Large intestine (tissue), 3 donors: ENCODE data around the gene CLRN2. TPM values are rescaled to one million over a fixed set of nuclear protein-coding genes. Genes with fewer than 3 reads are reported as not detected.

ENCODE experiments used
- DNase-seq, 2 donors: peaks; one replicate each; pipeline versions ENCODE4 v3.0.0 to v3.0.0-alpha.2; 2013
- H3K27ac ChIP-seq: one replicate; pipeline ENCODE4 v1.5.1; 2013; ENCODE audit warnings: low read length
- H3K27me3 ChIP-seq: 2 replicates; pipeline ENCODE4 v1.6.1; 2013; ENCODE audit warnings: low read length; ENCODE audit not compliant: control insufficient read depth, insufficient read depth
- H3K36me3 ChIP-seq: 2 replicates; pipeline ENCODE4 v1.6.1; 2013; ENCODE audit warnings: low read length; ENCODE audit not compliant: control insufficient read depth, insufficient read depth
- H3K4me1 ChIP-seq: one replicate; pipeline ENCODE4 v1.6.1; 2013; ENCODE audit warnings: low read length; ENCODE audit not compliant: control insufficient read depth, insufficient read depth
- H3K4me3 ChIP-seq: one replicate; pipeline ENCODE4 v1.5.1; 2013; ENCODE audit warnings: low read length
- H3K9me3 ChIP-seq: one replicate; pipeline ENCODE4 v1.6.1; 2013; ENCODE audit warnings: mild to moderate bottlenecking, low read depth, low read length, moderate library complexity; ENCODE audit not compliant: control insufficient read depth
- WGBS: methylation state at CpG from one replicate; pipeline ENCODE4 v1.1.5; 2013; ENCODE audit warnings: low lambda C conversion rate; ENCODE audit not compliant: insufficient coverage; 5-methylcytosine and 5-hydroxymethylcytosine counted together
- polyA plus RNA-seq: library from polyadenylated mRNA; unstranded; fragments of 120-200 nt; gene quantifications from one replicate; pipeline ENCODE4 v1.2.1, GENCODE V29; 2013

The CLRN2 gene
- polyA plus RNA-seq, 1 donor: not detected

GRCh38 chr4:17544831-17545234 is 29.9 kb downstream of the CLRN2 start:
- DNase-seq: peak in 1 of 2 donors; percentile 17
- H3K27me3 ChIP-seq: no peaks in the 10 kb centered on the region
- no peak overlapping the region for H3K4me3 ChIP-seq
- H3K4me1 ChIP-seq: no peaks in the 10 kb centered on the region
- no peaks in the 10 kb centered on the region for H3K36me3 ChIP-seq
- H3K27ac ChIP-seq: no peak overlapping the region
- WGBS: no CpG with 5 or more reads among the region's 3 CpGs
- no peaks in the 10 kb centered on the region for H3K9me3 ChIP-seq

GRCh38 chr4:17545374-17546140 is 30.6 kb downstream of the CLRN2 start:
- H3K36me3 ChIP-seq: no peaks in the 10 kb centered on the region
- no peaks in the 10 kb centered on the region for H3K27me3 ChIP-seq
- WGBS: 100% methylated on average over 1 of the region's 11 CpGs
- H3K9me3 ChIP-seq: no peaks in the 10 kb centered on the region
- no peak for DNase-seq
- no peak overlapping the region for H3K27ac ChIP-seq
- no peak overlapping the region for H3K4me3 ChIP-seq
- no peaks in the 10 kb centered on the region for H3K4me1 ChIP-seq

GRCh38 chr4:17546222-17546621 is 31.3 kb downstream of the CLRN2 start:
- H3K4me3 ChIP-seq: no peak overlapping the region
- no peaks in the 10 kb centered on the region for H3K9me3 ChIP-seq
- 100% methylated on average over 1 of the region's 10 CpGs for WGBS
- no peaks in the 10 kb centered on the region for H3K4me1 ChIP-seq
- H3K27me3 ChIP-seq: no peaks in the 10 kb centered on the region
- H3K27ac ChIP-seq: no peak overlapping the region
- DNase-seq: no peak
- no peaks in the 10 kb centered on the region for H3K36me3 ChIP-seq

- no peaks in the 10 kb centered on the region for H3K36me3 ChIP-seq
- DNase-seq: no peak
- WGBS: no CpG with 5 or more reads among the region's 12 CpGs
- no peak overlapping the region for H3K4me3 ChIP-seq
- H3K27me3 ChIP-seq: peaks cover 3% of the 10 kb centered on the region
- H3K27ac ChIP-seq: no peak overlapping the region
- H3K9me3 ChIP-seq: no peaks in the 10 kb centered on the region
- no peaks in the 10 kb centered on the region for H3K4me1 ChIP-seq
Measured at GRCh38 chr4:17546678-17547077, 31.7 kb downstream of the CLRN2 start.

GRCh38 chr4:17550549-17550948 is 35.6 kb downstream of the CLRN2 start:
- WGBS: 80% methylated on average over 1 of the region's 3 CpGs
- H3K27me3 ChIP-seq: peaks cover 6% of the 10 kb centered on the region
- H3K9me3 ChIP-seq: no peaks in the 10 kb centered on the region
- no peaks in the 10 kb centered on the region for H3K4me1 ChIP-seq
- no peak for DNase-seq
- no peak overlapping the region for H3K4me3 ChIP-seq
- H3K36me3 ChIP-seq: no peaks in the 10 kb centered on the region
- H3K27ac ChIP-seq: no peak overlapping the region

GRCh38 chr4:17552427-17552826 is 37.5 kb downstream of the CLRN2 start:
- Histone ChIP-seq H3K36me3 (no peaks in the 10 kb centered on the region), H3K4me1 (no peaks in the 10 kb centered on the region), H3K27ac (no peak overlapping the region), H3K27me3 (peaks cover 6% of the 10 kb centered on the region), H3K9me3 (no peaks in the 10 kb centered on the region), H3K4me3 (no peak overlapping the region)
- WGBS: 73% methylated on average over 3 of the region's 5 CpGs
- no peak for DNase-seq

GRCh38 chr4:17554568-17554967 is 39.6 kb downstream of the CLRN2 start:
- no peak for DNase-seq
- no peak overlapping the region for H3K4me3 ChIP-seq
- H3K9me3 ChIP-seq: no peaks in the 10 kb centered on the region
- H3K27ac ChIP-seq: no peak overlapping the region
- WGBS: 100% methylated on average over 2 of the region's 4 CpGs
- no peaks in the 10 kb centered on the region for H3K36me3 ChIP-seq
- H3K4me1 ChIP-seq: peaks cover 5% of the 10 kb centered on the region
- H3K27me3 ChIP-seq: peaks cover 6% of the 10 kb centered on the region

GRCh38 chr4:17556498-17556897 is 41.5 kb downstream of the CLRN2 start:
- DNase-seq: no peak
- Histone ChIP-seq H3K4me1 (peaks cover 5% of the 10 kb centered on the region), H3K27ac (no peak overlapping the region), H3K36me3 (no peaks in the 10 kb centered on the region), H3K27me3 (peaks cover 5% of the 10 kb centered on the region), H3K9me3 (no peaks in the 10 kb centered on the region), H3K4me3 (no peak overlapping the region)

- no peak overlapping the region for H3K4me3 ChIP-seq
- no peak for DNase-seq
- H3K4me1 ChIP-seq: peaks cover 5% of the 10 kb centered on the region
- H3K9me3 ChIP-seq: no peaks in the 10 kb centered on the region
- no peak overlapping the region for H3K27ac ChIP-seq
- H3K27me3 ChIP-seq: peaks cover 3% of the 10 kb centered on the region
- H3K36me3 ChIP-seq: no peaks in the 10 kb centered on the region
- 86% methylated on average over 1 of the region's 5 CpGs for WGBS
Measured at GRCh38 chr4:17557880-17558279, 42.9 kb downstream of the CLRN2 start.

- Histone ChIP-seq H3K27me3 (peaks cover 3% of the 10 kb centered on the region), H3K4me1 (peaks cover 5% of the 10 kb centered on the region), H3K27ac (peak overlapping the region; percentile 41), H3K36me3 (no peaks in the 10 kb centered on the region), H3K4me3 (no peak overlapping the region), H3K9me3 (no peaks in the 10 kb centered on the region)
- WGBS: no CpG with 5 or more reads among the region's 4 CpGs
- peak; percentile 37 to 77 for DNase-seq
Measured at GRCh38 chr4:17558941-17559708, 44.2 kb downstream of the CLRN2 start.
